Ishikawa (cell line): Measurements from ENCODE around the gene SLC30A2.

ENCODE experiments used
- CEBPB ChIP-seq: IDR thresholded peaks from 2 replicates; pipeline ENCODE4 v1.6.1; 2012
- CREB1 ChIP-seq: IDR thresholded peaks from 2 replicates; pipeline ENCODE4 v1.6.1; 2012; ENCODE audit warnings: low read depth
- EGR1 ChIP-seq: IDR thresholded peaks from 2 replicates; pipeline ENCODE4 v1.6.1; 2012
- EP300 ChIP-seq: IDR thresholded peaks from 2 replicates; pipeline ENCODE4 v1.6.1; 2012; ENCODE audit warnings: borderline replicate concordance
- FOXM1 ChIP-seq: IDR thresholded peaks from 2 replicates; pipeline ENCODE4 v1.6.1; 2012; ENCODE audit warnings: low read depth, borderline replicate concordance
- NFIC ChIP-seq: IDR thresholded peaks from 2 replicates; pipeline ENCODE4 v1.6.1; 2012
- RAD21 ChIP-seq: IDR thresholded peaks from 2 replicates; pipeline ENCODE4 v1.6.1; 2012; ENCODE audit warnings: low read depth
- TAF1 ChIP-seq: IDR thresholded peaks from 2 replicates; pipeline ENCODE4 v1.6.1; 2012; ENCODE audit warnings: low read depth, mild to moderate bottlenecking
- TCF12 ChIP-seq: IDR thresholded peaks from 2 replicates; pipeline ENCODE4 v1.6.1; 2012; ENCODE audit warnings: low read depth
- TEAD4 ChIP-seq: IDR thresholded peaks from 2 replicates; pipeline ENCODE4 v1.6.1; 2012
- YY1 ChIP-seq: IDR thresholded peaks from 2 replicates; pipeline ENCODE4 v1.6.1; 2012; ENCODE audit warnings: low read depth
- ZBTB7A ChIP-seq: IDR thresholded peaks from 2 replicates; pipeline ENCODE4 v1.6.1; 2012; ENCODE audit warnings: low read depth
- TF ChIP-seq, protein P1 (sequence below): IDR thresholded peaks from 2 replicates; pipeline ENCODE4 v1.6.1; 2012
- TF ChIP-seq, protein P2 (sequence below): IDR thresholded peaks from 2 replicates; pipeline ENCODE4 v1.6.1; 2012; ENCODE audit warnings: low read depth, mild to moderate bottlenecking
- TF ChIP-seq, protein P3 (sequence below): IDR thresholded peaks from 2 replicates; pipeline ENCODE4 v1.6.1; 2012

Gene SLC30A2, protein sequence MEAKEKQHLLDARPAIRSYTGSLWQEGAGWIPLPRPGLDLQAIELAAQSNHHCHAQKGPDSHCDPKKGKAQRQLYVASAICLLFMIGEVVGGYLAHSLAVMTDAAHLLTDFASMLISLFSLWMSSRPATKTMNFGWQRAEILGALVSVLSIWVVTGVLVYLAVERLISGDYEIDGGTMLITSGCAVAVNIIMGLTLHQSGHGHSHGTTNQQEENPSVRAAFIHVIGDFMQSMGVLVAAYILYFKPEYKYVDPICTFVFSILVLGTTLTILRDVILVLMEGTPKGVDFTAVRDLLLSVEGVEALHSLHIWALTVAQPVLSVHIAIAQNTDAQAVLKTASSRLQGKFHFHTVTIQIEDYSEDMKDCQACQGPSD

DNA sequence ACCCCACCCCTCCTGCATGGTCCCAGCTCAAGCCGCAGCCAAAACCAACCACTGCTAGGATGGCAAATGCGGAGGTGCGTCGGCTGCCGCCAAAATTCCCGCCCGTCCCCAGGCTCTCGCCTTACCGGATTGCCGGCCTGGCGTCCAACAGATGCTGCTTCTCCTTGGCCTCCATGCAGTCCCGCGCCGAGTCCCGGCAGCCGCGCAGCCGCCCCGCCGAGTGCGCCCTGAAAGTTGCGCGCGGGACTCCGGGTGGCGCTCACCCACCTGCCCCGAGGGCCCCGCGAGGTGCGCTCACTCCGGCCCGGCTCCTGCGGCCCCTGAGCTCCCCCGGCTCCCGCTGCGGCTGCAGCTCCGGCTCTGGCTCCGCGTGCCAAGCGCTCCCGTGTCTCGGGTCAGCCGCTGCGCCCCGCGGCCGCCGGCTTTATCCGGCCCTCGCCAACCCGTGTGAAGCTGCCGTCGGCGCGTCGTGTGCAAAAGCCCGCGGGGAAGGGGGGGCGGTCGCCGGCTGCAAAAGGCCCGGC is at the start of gene SLC30A2:
TSS of gene SLC30A2 (minus strand) at position 397 of the 524 bp plus-strand sequence. CDS start at position 175, 222 bp downstream.
- TF ChIP-seq EGR1: 0 out of 2 replicates have a peak, but pooled peaks have one; percentile 21
- TF ChIP-seq, protein P1, sequence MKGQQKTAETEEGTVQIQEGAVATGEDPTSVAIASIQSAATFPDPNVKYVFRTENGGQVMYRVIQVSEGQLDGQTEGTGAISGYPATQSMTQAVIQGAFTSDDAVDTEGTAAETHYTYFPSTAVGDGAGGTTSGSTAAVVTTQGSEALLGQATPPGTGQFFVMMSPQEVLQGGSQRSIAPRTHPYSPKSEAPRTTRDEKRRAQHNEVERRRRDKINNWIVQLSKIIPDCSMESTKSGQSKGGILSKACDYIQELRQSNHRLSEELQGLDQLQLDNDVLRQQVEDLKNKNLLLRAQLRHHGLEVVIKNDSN: no peak
- TF ChIP-seq, protein P2, sequence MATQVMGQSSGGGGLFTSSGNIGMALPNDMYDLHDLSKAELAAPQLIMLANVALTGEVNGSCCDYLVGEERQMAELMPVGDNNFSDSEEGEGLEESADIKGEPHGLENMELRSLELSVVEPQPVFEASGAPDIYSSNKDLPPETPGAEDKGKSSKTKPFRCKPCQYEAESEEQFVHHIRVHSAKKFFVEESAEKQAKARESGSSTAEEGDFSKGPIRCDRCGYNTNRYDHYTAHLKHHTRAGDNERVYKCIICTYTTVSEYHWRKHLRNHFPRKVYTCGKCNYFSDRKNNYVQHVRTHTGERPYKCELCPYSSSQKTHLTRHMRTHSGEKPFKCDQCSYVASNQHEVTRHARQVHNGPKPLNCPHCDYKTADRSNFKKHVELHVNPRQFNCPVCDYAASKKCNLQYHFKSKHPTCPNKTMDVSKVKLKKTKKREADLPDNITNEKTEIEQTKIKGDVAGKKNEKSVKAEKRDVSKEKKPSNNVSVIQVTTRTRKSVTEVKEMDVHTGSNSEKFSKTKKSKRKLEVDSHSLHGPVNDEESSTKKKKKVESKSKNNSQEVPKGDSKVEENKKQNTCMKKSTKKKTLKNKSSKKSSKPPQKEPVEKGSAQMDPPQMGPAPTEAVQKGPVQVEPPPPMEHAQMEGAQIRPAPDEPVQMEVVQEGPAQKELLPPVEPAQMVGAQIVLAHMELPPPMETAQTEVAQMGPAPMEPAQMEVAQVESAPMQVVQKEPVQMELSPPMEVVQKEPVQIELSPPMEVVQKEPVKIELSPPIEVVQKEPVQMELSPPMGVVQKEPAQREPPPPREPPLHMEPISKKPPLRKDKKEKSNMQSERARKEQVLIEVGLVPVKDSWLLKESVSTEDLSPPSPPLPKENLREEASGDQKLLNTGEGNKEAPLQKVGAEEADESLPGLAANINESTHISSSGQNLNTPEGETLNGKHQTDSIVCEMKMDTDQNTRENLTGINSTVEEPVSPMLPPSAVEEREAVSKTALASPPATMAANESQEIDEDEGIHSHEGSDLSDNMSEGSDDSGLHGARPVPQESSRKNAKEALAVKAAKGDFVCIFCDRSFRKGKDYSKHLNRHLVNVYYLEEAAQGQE: no peak
- TF ChIP-seq, protein P3, sequence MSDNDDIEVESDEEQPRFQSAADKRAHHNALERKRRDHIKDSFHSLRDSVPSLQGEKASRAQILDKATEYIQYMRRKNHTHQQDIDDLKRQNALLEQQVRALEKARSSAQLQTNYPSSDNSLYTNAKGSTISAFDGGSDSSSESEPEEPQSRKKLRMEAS: peak; percentile 78
- no peak for TF ChIP-seq TAF1
- no peak for TF ChIP-seq TCF12
- no peak for TF ChIP-seq CEBPB
- TF ChIP-seq ZBTB7A: peak; percentile 15; the same call in 1 of the 2 replicates

DNA sequence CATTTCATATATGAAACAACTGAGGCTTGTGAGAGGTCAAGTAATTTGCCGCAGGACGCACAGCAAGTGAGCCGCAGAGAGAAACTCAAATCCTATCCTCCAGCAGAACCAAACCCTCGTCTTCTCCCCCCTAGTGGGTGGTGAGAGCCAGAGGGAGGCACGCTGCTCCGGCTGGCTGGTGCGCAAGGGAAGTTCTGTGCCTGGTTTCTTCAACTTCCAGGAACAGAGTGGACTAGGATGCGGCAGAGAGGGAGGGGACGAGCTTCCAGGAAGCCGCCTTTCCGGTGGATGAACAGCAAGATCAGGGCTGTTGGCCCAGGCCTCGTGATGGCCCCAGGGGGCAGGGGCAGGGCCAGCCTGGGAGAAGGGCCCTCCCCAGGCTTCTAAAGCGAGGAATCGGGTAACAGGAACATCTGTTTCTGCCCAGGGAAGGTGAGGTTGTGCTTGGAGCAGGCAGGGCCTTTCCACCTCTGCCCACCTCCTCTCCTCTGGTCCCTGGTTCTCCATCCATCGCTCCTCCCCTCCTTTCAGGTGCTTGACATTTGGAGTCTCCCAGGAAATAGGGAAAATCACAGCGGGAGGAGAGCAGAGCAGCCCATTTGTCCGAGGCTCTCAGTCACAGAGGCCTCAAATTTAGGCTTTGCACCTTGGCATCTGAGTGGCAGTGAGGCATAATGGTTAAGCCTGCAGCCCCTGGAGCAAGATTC is 48.9 kb upstream of the SLC30A2 start:
- TF ChIP-seq TCF12 (0 out of 2 replicates have a peak, but pooled peaks have one; percentile 24), EP300 (no peak), TEAD4 (no peak), NFIC (0 out of 2 replicates have a peak, but pooled peaks have one; percentile 27), FOXM1 (no peak), EGR1 (no peak), CEBPB (no peak), ZBTB7A (no peak), CREB1 (no peak), YY1 (no peak), RAD21 (no peak), TAF1 (no peak)
- TF ChIP-seq, protein P1: peak; percentile 61; the same call in 1 of the 2 replicates
- TF ChIP-seq, protein P2: no peak
- TF ChIP-seq, protein P3: peak; percentile 80

DNA sequence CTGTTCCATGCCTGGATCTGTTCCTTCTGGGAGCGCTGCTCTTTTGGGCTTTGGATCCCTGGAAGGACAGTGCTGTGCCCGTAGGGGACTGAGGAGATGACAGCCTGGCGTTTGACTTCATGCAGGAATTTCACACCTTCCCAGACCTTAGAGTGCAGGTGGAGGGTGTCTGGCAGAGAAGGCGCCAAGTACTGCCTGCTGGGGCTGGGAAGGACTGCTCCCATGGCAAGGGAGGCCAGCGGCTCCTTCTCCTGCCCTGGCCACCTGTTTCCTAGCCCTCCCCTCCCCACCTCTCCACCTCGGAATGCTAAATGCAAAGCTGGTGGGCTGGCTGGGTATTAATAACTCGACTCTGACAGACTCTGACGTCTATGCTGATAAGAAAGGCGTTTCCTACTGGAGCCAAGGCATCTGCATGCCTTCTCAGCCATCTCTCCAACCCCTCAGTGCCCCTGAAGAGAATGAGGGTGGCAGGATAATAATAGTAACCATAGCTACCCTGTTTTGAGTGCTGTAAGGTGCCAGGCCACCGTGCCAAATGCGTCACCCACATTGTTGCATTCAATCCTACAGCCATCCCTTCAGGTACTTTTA is 48.3 kb upstream of the SLC30A2 start:
- TF ChIP-seq TEAD4: peak; percentile 31; the same call in 1 of the 2 replicates
- TF ChIP-seq ZBTB7A: no peak

DNA sequence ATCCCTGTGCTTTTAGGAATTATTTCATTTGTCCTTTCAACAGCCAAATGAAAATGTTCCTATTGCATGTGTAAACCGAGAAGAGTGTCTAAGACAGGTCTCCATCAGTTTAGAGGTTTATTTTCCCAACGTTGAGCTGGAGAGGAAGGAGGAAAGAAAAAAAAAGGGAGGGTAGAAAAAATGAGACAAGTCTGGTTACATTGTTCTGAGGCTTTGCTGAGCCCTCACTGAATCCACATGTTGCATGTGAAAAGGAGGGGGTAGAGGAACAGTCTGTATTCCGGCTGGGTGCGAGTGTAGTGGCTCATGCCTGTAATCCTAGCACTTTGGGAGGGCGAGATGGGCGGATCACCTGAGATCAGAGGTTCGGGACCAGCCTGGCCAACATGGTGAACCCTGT is 46.5 kb upstream of the SLC30A2 start:
- TF ChIP-seq, protein P3: no peak
- no peak for TF ChIP-seq RAD21
- TF ChIP-seq YY1: no peak
- TF ChIP-seq EGR1: no peak
- TF ChIP-seq, protein P2: no peak
- no peak for TF ChIP-seq ZBTB7A
